OCI-LY7 (cell line): ENCODE measurements around the gene HMG20A. TPM values are rescaled to one million over a fixed set of nuclear protein-coding genes. Genes with fewer than 3 reads are reported as not detected.

Experiments
- BruUV-seq: library from RNA; stranded (reverse); fragments of 400-500 nt; replicated peaks from 2 replicates; lab custom pipeline; 2021; lab: Mats Ljungman, UMichigan
- CTCF ChIA-PET: fragments of 300-600 bp; sonication (Branson Sonifier 250); formaldehyde crosslinking; loops from one replicate; lab custom pipeline; 2022; ENCODE audit warnings: antibody characterized with exemption; ENCODE audit not compliant: unreplicated experiment; lab: Charles Lee
- POLR2A ChIA-PET: fragments of 300-600 bp; sonication (Branson Sonifier 250); formaldehyde crosslinking; loops from one replicate; lab custom pipeline; 2022; ENCODE audit warnings: antibody characterized with exemption; lab: Charles Lee
- DNase-seq: peaks from one replicate; pipeline ENCODE4 v3.0.0-alpha.2; 2015; ENCODE audit warnings: low spot score
- H2AFZ ChIP-seq: fragments of 200-600 bp; sonication (generic), shearing (Covaris generic); 2 replicates; pipeline ENCODE4 v1.6.1; 2014; ENCODE audit warnings: mild to moderate bottlenecking, antibody characterized with exemption, low read length, moderate library complexity
- H3K27ac ChIP-seq: fragments of 200-600 bp; sonication (generic); 2 replicates; pipeline ENCODE4 v1.5.1; 2014; ENCODE audit warnings: mixed run types, low read depth, mild to moderate bottlenecking, moderate library complexity, low read length, inconsistent platforms; ENCODE audit not compliant: poor library complexity, severe bottlenecking
- H3K36me3 ChIP-seq: fragments of 200-600 bp; sonication (generic); 2 replicates; pipeline ENCODE4 v1.6.1; 2014; ENCODE audit warnings: mild to moderate bottlenecking, antibody characterized with exemption, low read length, moderate library complexity, mixed read lengths; ENCODE audit not compliant: insufficient read depth
- H3K4me1 ChIP-seq: fragments of 200-600 bp; sonication (generic); 2 replicates; pipeline ENCODE4 v1.5.1; 2014; ENCODE audit warnings: mild to moderate bottlenecking, low read length; ENCODE audit not compliant: insufficient read depth, poor library complexity, severe bottlenecking
- H3K4me2 ChIP-seq: fragments of 200-600 bp; sonication (generic); 2 replicates; pipeline ENCODE4 v1.6.1; 2014; ENCODE audit warnings: mild to moderate bottlenecking, low read length
- H3K4me3 ChIP-seq: fragments of 200-600 bp; sonication (generic); 2 replicates; pipeline ENCODE4 v1.5.1; 2014; ENCODE audit warnings: mild to moderate bottlenecking, low read depth, low read length; ENCODE audit not compliant: poor library complexity, severe bottlenecking
- H3K79me2 ChIP-seq: fragments of 200-600 bp; sonication (generic); 2 replicates; pipeline ENCODE4 v1.6.1; 2016; ENCODE audit warnings: low read depth, mild to moderate bottlenecking, low read length, moderate library complexity, mixed read lengths; ENCODE audit not compliant: insufficient read depth
- H3K9me2 ChIP-seq: fragments of 200-600 bp; sonication (generic); 2 replicates; pipeline ENCODE4 v1.6.1; 2016; ENCODE audit warnings: mild to moderate bottlenecking, low read length, mixed read lengths; ENCODE audit not compliant: insufficient read depth
- H3K9me3 ChIP-seq: fragments of 200-600 bp; sonication (generic); 2 replicates; pipeline ENCODE4 v1.6.1; 2014; ENCODE audit warnings: mild to moderate bottlenecking, mixed run types, low read length, mixed read lengths
- H4K20me1 ChIP-seq: fragments of 200-600 bp; sonication (generic); 2 replicates; pipeline ENCODE4 v1.6.1; 2014; ENCODE audit warnings: mild to moderate bottlenecking, antibody characterized with exemption, low read length, moderate library complexity, mixed read lengths; ENCODE audit not compliant: insufficient read depth
- CTCF ChIP-seq: fragments of 200-600 bp; sonication (generic); conservative IDR thresholded peaks from 2 replicates; pipeline ENCODE4 v1.5.1; 2014; ENCODE audit warnings: mild to moderate bottlenecking, antibody characterized with exemption, low read length, moderate library complexity, mixed read lengths
- EZH2phosphoT487 ChIP-seq: fragments of 200-600 bp; sonication (generic); IDR thresholded peaks from 2 replicates; pipeline ENCODE4 v1.6.1; 2018; ENCODE audit warnings: low read depth, borderline replicate concordance, mild to moderate bottlenecking, mixed run types, antibody characterized with exemption, low read length, moderate library complexity, mixed read lengths
- intact Hi-C: fragments of 100-400 bp; cut with micrococcal nuclease; formaldehyde crosslinking; loops from one replicate; pipeline ENCODE4 v1.10.0; 2022; ENCODE audit not compliant: unreplicated experiment
- total RNA-seq, 2 experiments: library from RNA; depleted of rRNA in 1 of 2; stranded (reverse); fragments of >200 nt in 1 of 2; shearing (Covaris generic) in 1 of 2; gene quantifications; 2 replicates each; pipeline ENCODE4 v1.2.3, GENCODE V29; 2014 to 2022

HMG20A gene
- total RNA-seq, 2 experiments from 2014 or later = 29.1 to 49.9 TPM

- CTCF ChIA-PET = interaction anchor here (0.5 kb wide), 1 partner anchor 123 kb away, joined by 8 read pairs; no protein-coding TSS in a partner anchor
- Histone ChIP-seq H3K4me3 (no peak overlapping the region), H3K9me3 (no peaks in the 10 kb centered on the region), H3K36me3 (peaks cover 25% of the 10 kb centered on the region), H2AFZ (no peak overlapping the region), H3K27ac (no peak overlapping the region), H3K9me2 (no peaks in the 10 kb centered on the region), H4K20me1 (no peaks in the 10 kb centered on the region), H3K4me1 (peaks cover 15% of the 10 kb centered on the region), H3K4me2 (peak overlapping the region; percentile 30; the same call in 1 of the 2 replicates), H3K79me2 (no peaks in the 10 kb centered on the region)
- POLR2A ChIA-PET = interaction anchor here (0.7 to 1.8 kb wide), 3 partner anchors 13 to 80 kb away, joined by 3 to 4 read pairs (median 3); no protein-coding TSS in a partner anchor
- no TSS peak for BruUV-seq
- intact Hi-C loops = no loop called here
- TF ChIP-seq CTCF (no peak), EZH2phosphoT487 (no peak)
- DNase-seq = peak; percentile 21
Measured at GRCh38 chr15:77457191-77457904, 36.7 kb downstream of the HMG20A start.

GRCh38 chr15:77457905-77458265 lies 37.2 kb downstream of the HMG20A start:
- POLR2A ChIA-PET = interaction anchor here (0.7 to 1.8 kb wide), 2 partner anchors 13 to 46 kb away, joined by 3 to 4 read pairs; no protein-coding TSS in a partner anchor
- no peaks in the 10 kb centered on the region for H3K79me2 ChIP-seq
- CTCF ChIA-PET = no interaction called here
- DNase-seq = no peak
- H3K27ac ChIP-seq = no peak overlapping the region
- H3K36me3 ChIP-seq = peaks cover 26% of the 10 kb centered on the region
- peak overlapping the region; percentile 30; the same call in 1 of the 2 replicates for H3K4me2 ChIP-seq
- intact Hi-C loops = no loop called here
- H2AFZ ChIP-seq = no peak overlapping the region
- H3K9me3 ChIP-seq = no peaks in the 10 kb centered on the region
- peaks cover 15% of the 10 kb centered on the region for H3K4me1 ChIP-seq
- H3K9me2 ChIP-seq = no peaks in the 10 kb centered on the region
- no peaks in the 10 kb centered on the region for H4K20me1 ChIP-seq
- no peak overlapping the region for H3K4me3 ChIP-seq
- BruUV-seq = no TSS peak
- TF ChIP-seq CTCF = no peak
- TF ChIP-seq EZH2phosphoT487 = no peak

- H4K20me1 ChIP-seq = no peaks in the 10 kb centered on the region
- no peak for DNase-seq
- intact Hi-C loops = no loop called here
- TF ChIP-seq EZH2phosphoT487 (no peak), CTCF (no peak)
- BruUV-seq = no TSS peak
- H3K9me2 ChIP-seq = no peaks in the 10 kb centered on the region
- peaks cover 15% of the 10 kb centered on the region for H3K4me1 ChIP-seq
- ChIA-PET CTCF (no interaction called here), POLR2A (interaction anchor here (0.7 kb wide), 1 partner anchor 13 kb away, joined by 3 read pairs; no protein-coding TSS in a partner anchor)
- no peak overlapping the region for H2AFZ ChIP-seq
- peaks cover 37% of the 10 kb centered on the region for H3K36me3 ChIP-seq
- no peak overlapping the region for H3K4me2 ChIP-seq
- H3K27ac ChIP-seq = no peak overlapping the region
- no peaks in the 10 kb centered on the region for H3K79me2 ChIP-seq
- H3K9me3 ChIP-seq = no peaks in the 10 kb centered on the region
- H3K4me3 ChIP-seq = no peak overlapping the region
Measured at GRCh38 chr15:77459031-77459430, 38.3 kb downstream of the HMG20A start.
